SH-SY5Y (cell line): ENCODE results near the gene ITPRIPL2.
A peak's percentile ranks its signal among the peaks of the same experiment; 100 is the strongest.

Experiments
- GATA2 ChIP-seq: IDR thresholded peaks from 2 replicates; pipeline ENCODE4 v1.6.1; 2011; ENCODE audit warnings: mild to moderate bottlenecking, low read depth, low read length
- GATA3 ChIP-seq: IDR thresholded peaks from 2 replicates; pipeline ENCODE4 v1.6.1; 2011; ENCODE audit warnings: low read depth, mild to moderate bottlenecking, low read length, moderate library complexity

Gene ITPRIPL2

GRCh38 chr16:19127674-19128131 is 13.9 kb downstream of the ITPRIPL2 start:
- no peak for TF ChIP-seq GATA3
- no peak for TF ChIP-seq GATA2

- TF ChIP-seq GATA2, result peak; percentile 57; the same call in 1 of the 2 replicates
- TF ChIP-seq GATA3, result peak; percentile 73
Observed at GRCh38 chr16:19128454-19129200, 14.9 kb downstream of the ITPRIPL2 start.

GRCh38 chr16:19130385-19130784 is 16.6 kb downstream of the ITPRIPL2 start:
- TF ChIP-seq GATA2 (no peak), GATA3 (no peak)

GRCh38 chr16:19130852-19131824 is 17.4 kb downstream of the ITPRIPL2 start:
- no peak for TF ChIP-seq GATA2

- TF ChIP-seq GATA3 (no peak), GATA2 (no peak)
Observed at GRCh38 chr16:19131825-19132218, 18.1 kb downstream of the ITPRIPL2 start.

- TF ChIP-seq GATA2 (no peak), GATA3 (no peak)
Observed at GRCh38 chr16:19132255-19132654, 18.5 kb downstream of the ITPRIPL2 start.

- TF ChIP-seq GATA2 (no peak), GATA3 (no peak)
Observed at GRCh38 chr16:19132898-19133297, 19.1 kb downstream of the ITPRIPL2 start.

GRCh38 chr16:19133600-19133999 is 19.8 kb downstream of the ITPRIPL2 start:
- TF ChIP-seq GATA2 (no peak), GATA3 (no peak)

GRCh38 chr16:19135201-19135842 is 21.6 kb downstream of the ITPRIPL2 start:
- no peak for TF ChIP-seq GATA3
- no peak for TF ChIP-seq GATA2

GRCh38 chr16:19135896-19136438 is 22.2 kb downstream of the ITPRIPL2 start:
- no peak for TF ChIP-seq GATA3
- no peak for TF ChIP-seq GATA2

GRCh38 chr16:19136549-19137196 is 22.9 kb downstream of the ITPRIPL2 start:
- TF ChIP-seq GATA2 (no peak), GATA3 (no peak)

GRCh38 chr16:19137201-19138128 is 23.7 kb downstream of the ITPRIPL2 start:
- TF ChIP-seq GATA2 (no peak), GATA3 (no peak)

GRCh38 chr16:19138601-19139000 is 24.8 kb downstream of the ITPRIPL2 start:
- TF ChIP-seq GATA2 (peak; percentile 62), GATA3 (no peak)
